GM12873 (cell line): ENCODE measurements around the gene HIVEP3.

Experiments
- TF ChIP-seq, protein P1 (sequence below): IDR thresholded peaks from 2 replicates; pipeline ENCODE4 v1.5.1; 2012; ENCODE audit warnings: low read depth, mild to moderate bottlenecking, moderate library complexity, low read length, control low read depth; ENCODE audit not compliant: insufficient read depth; ENCODE audit errors: missing control alignments

HIVEP3 gene

GRCh38 chr1:41642922-41643821 lies 275.6 kb downstream of the HIVEP3 start:
- TF ChIP-seq, protein P1, sequence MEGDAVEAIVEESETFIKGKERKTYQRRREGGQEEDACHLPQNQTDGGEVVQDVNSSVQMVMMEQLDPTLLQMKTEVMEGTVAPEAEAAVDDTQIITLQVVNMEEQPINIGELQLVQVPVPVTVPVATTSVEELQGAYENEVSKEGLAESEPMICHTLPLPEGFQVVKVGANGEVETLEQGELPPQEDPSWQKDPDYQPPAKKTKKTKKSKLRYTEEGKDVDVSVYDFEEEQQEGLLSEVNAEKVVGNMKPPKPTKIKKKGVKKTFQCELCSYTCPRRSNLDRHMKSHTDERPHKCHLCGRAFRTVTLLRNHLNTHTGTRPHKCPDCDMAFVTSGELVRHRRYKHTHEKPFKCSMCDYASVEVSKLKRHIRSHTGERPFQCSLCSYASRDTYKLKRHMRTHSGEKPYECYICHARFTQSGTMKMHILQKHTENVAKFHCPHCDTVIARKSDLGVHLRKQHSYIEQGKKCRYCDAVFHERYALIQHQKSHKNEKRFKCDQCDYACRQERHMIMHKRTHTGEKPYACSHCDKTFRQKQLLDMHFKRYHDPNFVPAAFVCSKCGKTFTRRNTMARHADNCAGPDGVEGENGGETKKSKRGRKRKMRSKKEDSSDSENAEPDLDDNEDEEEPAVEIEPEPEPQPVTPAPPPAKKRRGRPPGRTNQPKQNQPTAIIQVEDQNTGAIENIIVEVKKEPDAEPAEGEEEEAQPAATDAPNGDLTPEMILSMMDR = no peak

DNA sequence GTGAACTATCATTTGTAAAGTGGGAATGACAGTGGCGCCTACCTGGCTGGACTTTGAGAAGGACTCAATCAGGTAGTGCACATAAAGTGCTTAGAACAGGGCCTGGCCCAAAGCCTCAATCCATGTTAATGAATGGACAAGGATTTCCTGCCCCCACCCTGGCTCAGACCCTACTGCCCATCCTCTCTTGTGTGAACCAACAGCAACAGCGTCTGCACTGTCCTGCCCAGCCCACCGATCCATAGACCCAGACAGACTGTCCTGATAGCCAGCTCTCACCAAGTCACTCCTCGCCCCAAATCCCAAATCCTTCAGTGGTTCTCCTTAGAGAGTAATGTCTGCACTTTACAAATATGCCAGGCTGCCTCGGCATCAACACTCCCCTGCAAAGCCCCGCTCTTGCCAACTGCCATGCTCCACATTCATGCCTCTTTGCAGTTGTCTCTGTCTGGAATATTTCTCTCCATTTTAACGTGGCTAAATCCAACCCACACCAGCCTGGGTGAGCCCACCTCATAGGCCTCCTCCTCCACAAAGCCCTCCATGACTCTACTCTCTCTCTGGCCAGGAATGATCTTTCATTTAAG lies 276.7 kb downstream of the HIVEP3 start:
- TF ChIP-seq, protein P1 = no peak

GRCh38 chr1:41641475-41641814 lies 277.3 kb downstream of the HIVEP3 start:
- TF ChIP-seq, protein P1 = no peak

DNA sequence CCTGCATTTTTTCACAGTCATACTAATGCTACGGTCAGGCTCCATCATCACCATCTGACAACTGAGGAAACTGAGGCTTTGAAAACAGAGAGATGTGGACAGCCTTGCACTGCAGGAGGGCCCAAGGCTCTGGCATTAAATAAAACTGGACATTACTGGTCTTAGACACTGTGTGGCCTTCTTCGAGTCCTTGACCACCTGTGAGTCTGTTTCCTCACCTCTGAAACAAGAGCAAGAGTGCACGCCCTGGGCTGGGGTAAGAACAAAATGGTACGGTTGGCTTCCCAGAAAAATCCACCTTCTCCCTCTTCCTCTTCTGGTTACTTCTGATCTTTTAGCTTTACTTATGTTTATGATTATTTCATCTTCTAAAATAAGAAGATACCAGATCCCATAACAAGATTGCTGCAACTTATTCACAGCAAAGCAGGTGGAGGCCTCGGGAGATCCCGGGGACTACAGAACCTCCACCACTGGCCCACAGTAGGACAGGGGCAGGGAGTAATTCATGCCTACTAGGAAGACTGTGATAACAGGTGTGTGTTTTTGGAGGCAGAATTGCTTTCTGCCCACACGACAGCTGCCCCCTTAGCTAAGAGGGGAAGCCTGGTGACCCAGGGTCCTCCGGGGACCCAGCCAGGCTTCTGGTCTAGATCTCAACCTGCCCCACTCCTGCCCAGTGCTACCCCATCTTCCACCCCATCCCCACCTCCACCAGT lies 277.8 kb downstream of the HIVEP3 start:
- TF ChIP-seq, protein P1 = no peak

GRCh38 chr1:41640141-41640751 lies 278.5 kb downstream of the HIVEP3 start:
- TF ChIP-seq, protein P1 = no peak

- TF ChIP-seq, protein P1 = no peak
Measured at GRCh38 chr1:41639332-41639936, 279.3 kb downstream of the HIVEP3 start.
